HEK293T (cell line): ENCODE measurements around the gene C16orf54.
"Not testable (repeated sequence)": the region's sequence is repeated elsewhere in the genome, so short reads cannot be mapped to it uniquely, and the experiment has no call there.

ENCODE experiments used
- CTCF ChIA-PET: fragments of 350-600 bp; formaldehyde crosslinking; extraction: SDS; loops from one replicate; lab custom pipeline; 2021; ENCODE audit warnings: antibody characterized with exemption, inconsistent platforms; lab: Yijun Ruan, JAX
- POLR2A ChIA-PET: fragments of 350-600 bp; formaldehyde crosslinking; extraction: SDS; loops from one replicate; lab custom pipeline; 2020; ENCODE audit warnings: antibody characterized with exemption, inconsistent platforms; lab: Yijun Ruan, JAX
- DNase-seq: peaks from one replicate; pipeline ENCODE4 v3.0.0; 2012; ENCODE audit warnings: mixed read lengths; ENCODE audit errors: extremely low spot score
- ARNT ChIP-seq: fragments of 450-650 bp; IDR thresholded peaks from 2 replicates; pipeline ENCODE4 v1.6.1; 2017; ENCODE audit warnings: mild to moderate bottlenecking
- BHLHE40 ChIP-seq: fragments of 450-650 bp; IDR thresholded peaks from 2 replicates; pipeline ENCODE4 v1.6.1; 2016; ENCODE audit warnings: mild to moderate bottlenecking, moderate library complexity, borderline replicate concordance
- CTBP1 ChIP-seq: fragments of 450-650 bp; IDR thresholded peaks from 2 replicates; pipeline ENCODE4 v1.6.1; 2016; ENCODE audit warnings: borderline replicate concordance
- ELF4 ChIP-seq: fragments of 450-650 bp; IDR thresholded peaks from 2 replicates; pipeline ENCODE4 v1.6.1; 2017; ENCODE audit warnings: antibody characterized with exemption
- FOXA1 ChIP-seq: fragments of 450-650 bp; IDR thresholded peaks from 2 replicates; pipeline ENCODE4 v1.6.1; 2016; ENCODE audit warnings: mild to moderate bottlenecking
- FOXK2 ChIP-seq: fragments of 450-650 bp; IDR thresholded peaks from 2 replicates; pipeline ENCODE4 v1.6.1; 2016; ENCODE audit warnings: mild to moderate bottlenecking
- FOXM1 ChIP-seq: fragments of 450-650 bp; IDR thresholded peaks from 2 replicates; pipeline ENCODE4 v1.6.1; 2017; ENCODE audit warnings: mild to moderate bottlenecking, borderline replicate concordance
- HDGF ChIP-seq: fragments of 450-650 bp; IDR thresholded peaks from 2 replicates; pipeline ENCODE4 v1.6.1; 2017; ENCODE audit warnings: antibody characterized with exemption, borderline replicate concordance
- L3MBTL2 ChIP-seq: fragments of 450-650 bp; conservative IDR thresholded peaks from 2 replicates; pipeline ENCODE4 v1.6.1; 2016; ENCODE audit warnings: mild to moderate bottlenecking
- LEF1 ChIP-seq: fragments of 450-650 bp; IDR thresholded peaks from 2 replicates; pipeline ENCODE4 v1.6.1; 2017; ENCODE audit warnings: mild to moderate bottlenecking, borderline replicate concordance
- NFRKB ChIP-seq: fragments of 450-650 bp; IDR thresholded peaks from 2 replicates; pipeline ENCODE4 v1.6.1; 2016; ENCODE audit warnings: mild to moderate bottlenecking, moderate library complexity
- SP1 ChIP-seq: fragments of 450-650 bp; IDR thresholded peaks from 2 replicates; pipeline ENCODE4 v1.6.1; 2017
- SUZ12 ChIP-seq: fragments of 450-650 bp; IDR thresholded peaks from 2 replicates; pipeline ENCODE4 v1.6.1; 2016; ENCODE audit warnings: mild to moderate bottlenecking
- TARDBP ChIP-seq: fragments of 450-650 bp; IDR thresholded peaks from 2 replicates; pipeline ENCODE4 v1.6.1; 2016
- ZNF384 ChIP-seq: fragments of 450-650 bp; IDR thresholded peaks from 2 replicates; pipeline ENCODE4 v1.6.1; 2016
- TF ChIP-seq, protein P1 (sequence below): fragments of 450-650 bp; IDR thresholded peaks from 2 replicates; pipeline ENCODE4 v1.6.1; 2016

C16orf54 gene

DNA sequence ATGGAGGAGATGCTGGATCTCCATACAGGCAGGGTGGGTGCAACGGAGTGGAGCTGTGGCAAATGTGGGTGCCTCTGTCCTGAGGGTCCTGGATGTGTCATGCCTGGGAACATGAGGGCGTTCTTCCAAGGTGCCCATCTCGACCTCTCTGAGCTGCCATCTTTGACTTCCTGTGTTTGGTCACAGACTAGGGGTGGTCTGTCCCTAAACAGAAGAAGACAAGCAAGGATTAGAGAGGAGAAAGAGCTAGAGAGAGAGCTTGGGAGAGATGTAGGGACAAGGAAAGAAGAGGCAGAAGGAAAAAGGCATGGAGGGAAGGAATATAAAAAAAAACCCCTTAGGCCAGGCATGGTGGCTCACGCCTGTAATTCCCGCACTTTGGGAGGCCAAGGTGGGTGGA is 28.9 kb upstream of the C16orf54 start:
- DNase-seq, result no peak
- TF ChIP-seq CTBP1 (no peak), L3MBTL2 (no peak), LEF1 (no peak), ELF4 (no peak), ARNT (no peak), NFRKB (no peak), TARDBP (no peak), HDGF (no peak), SP1 (no peak), SUZ12 (no peak), BHLHE40 (no peak)
- TF ChIP-seq, protein P1, sequence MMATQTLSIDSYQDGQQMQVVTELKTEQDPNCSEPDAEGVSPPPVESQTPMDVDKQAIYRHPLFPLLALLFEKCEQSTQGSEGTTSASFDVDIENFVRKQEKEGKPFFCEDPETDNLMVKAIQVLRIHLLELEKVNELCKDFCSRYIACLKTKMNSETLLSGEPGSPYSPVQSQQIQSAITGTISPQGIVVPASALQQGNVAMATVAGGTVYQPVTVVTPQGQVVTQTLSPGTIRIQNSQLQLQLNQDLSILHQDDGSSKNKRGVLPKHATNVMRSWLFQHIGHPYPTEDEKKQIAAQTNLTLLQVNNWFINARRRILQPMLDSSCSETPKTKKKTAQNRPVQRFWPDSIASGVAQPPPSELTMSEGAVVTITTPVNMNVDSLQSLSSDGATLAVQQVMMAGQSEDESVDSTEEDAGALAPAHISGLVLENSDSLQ, result no peak
- ChIA-PET CTCF (no interaction called here), POLR2A (interaction anchor here (1.4 kb wide), 1 partner anchor 15 kb away, joined by 4 read pairs; no protein-coding TSS in a partner anchor)

DNA sequence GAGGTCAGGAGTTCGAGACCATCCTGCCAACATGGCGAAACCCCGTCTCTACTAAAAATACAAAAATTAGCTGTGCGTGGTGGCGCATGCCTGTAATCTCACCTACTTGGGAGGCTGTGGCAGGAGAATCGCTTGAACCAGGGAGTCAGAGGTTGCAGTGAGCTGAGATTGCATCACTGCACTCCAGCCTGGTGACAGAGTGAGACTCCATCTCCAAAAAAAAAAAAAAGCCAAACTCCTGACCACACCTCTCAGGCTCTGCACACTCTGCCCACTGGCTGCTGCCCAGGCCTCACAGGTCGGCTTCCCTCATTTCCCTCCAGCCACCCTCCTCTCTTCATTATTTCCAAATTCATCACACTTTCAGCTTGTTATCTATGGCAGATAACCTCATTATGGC is 26.5 kb upstream of the C16orf54 start:
- CTCF ChIA-PET, DNase-seq: not testable (repeated sequence)
- TF ChIP-seq ZNF384, result 0 out of 2 replicates have a peak, but pooled peaks have one; percentile 26
- POLR2A ChIA-PET, result interaction anchor here (1.1 kb wide), 1 partner anchor 18 kb away, joined by 3 read pairs; the partner anchor contains the start of gene KIF22

DNA sequence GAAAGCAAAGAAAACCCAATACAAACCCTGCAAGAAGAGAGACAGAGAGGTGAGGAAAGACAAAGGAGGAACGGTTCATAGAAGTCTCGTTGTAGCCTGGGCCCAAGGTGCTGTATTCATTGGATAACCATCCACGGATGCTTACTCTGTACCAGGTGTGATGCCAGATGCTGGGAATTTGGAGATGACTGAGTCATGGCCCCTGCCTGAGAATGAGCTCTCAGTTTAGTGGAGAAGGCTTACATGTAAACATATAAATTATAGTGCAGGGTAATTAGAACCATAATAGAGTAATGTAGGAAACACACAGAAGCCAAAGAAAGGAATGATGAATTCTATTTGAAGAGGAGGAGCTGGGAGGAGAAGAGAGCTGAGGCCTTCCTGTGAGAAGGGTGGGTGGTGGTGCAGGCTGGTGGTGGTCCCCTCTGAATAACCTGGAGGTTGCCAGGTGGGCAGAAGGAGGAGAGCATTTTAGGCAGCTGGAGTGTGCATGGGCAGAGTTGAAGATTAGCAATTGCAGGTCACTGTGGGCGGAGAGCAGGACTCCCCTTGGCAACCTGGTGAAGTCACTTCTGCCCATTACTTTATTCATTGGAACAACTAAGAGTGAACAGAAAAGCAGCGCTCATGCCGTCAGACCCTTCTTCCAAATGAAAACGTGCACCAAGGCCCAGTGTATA is 24.6 kb upstream of the C16orf54 start:
- ChIA-PET POLR2A (interaction anchor here (1.0 to 1.1 kb wide), 2 partner anchors 36 to 45 kb away, joined by 3 read pairs; partner anchors contain the start of genes MAZ and PAGR1), CTCF (interaction anchor here (0.6 to 0.8 kb wide), 2 partner anchors 40 to 70 kb away, joined by 3 to 4 read pairs; no protein-coding TSS in a partner anchor)
- no peak for TF ChIP-seq ELF4
- TF ChIP-seq LEF1, result no peak
- TF ChIP-seq FOXK2, result no peak
- TF ChIP-seq ARNT, result no peak
- TF ChIP-seq L3MBTL2, result no peak
- TF ChIP-seq BHLHE40, result no peak
- TF ChIP-seq ZNF384, result no peak
- TF ChIP-seq, protein P1, result no peak
- no peak for TF ChIP-seq SP1
- no peak for DNase-seq

DNA sequence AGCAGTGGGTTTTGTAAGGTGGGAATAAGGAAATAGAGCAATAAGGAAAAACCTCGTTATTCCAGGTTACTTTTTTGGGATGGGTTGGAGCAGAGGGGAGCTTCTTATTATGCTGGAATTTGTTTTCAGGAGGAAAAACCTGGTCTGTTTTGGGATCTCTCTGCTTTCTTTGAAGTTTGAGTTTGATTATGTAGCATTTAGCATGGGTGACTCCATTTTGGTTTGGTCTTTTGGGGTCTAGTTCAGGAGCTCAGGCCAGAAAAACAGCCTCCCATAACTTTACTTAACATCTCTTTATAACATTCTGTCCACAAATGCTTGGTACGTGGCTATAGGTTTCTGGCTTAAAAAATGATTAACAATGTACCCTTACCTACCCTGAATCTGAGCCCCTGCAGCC is 23.7 kb upstream of the C16orf54 start:
- no peak for TF ChIP-seq FOXA1
- TF ChIP-seq HDGF, result no peak
- TF ChIP-seq BHLHE40, result no peak
- no peak for TF ChIP-seq TARDBP
- no peak for TF ChIP-seq ARNT
- no peak for TF ChIP-seq FOXK2
- TF ChIP-seq, protein P1, result no peak
- TF ChIP-seq SUZ12, result no peak
- no peak for TF ChIP-seq ELF4
- TF ChIP-seq ZNF384, result no peak
- TF ChIP-seq CTBP1, result no peak
- no peak for TF ChIP-seq FOXM1
- no peak for TF ChIP-seq L3MBTL2
- no peak for TF ChIP-seq NFRKB
- no peak for TF ChIP-seq SP1
- TF ChIP-seq LEF1, result no peak
- ChIA-PET POLR2A (interaction anchor here (1.1 kb wide), 1 partner anchor 37 kb away, joined by 3 read pairs; the partner anchor contains the start of gene MAZ), CTCF (no interaction called here)
- DNase-seq, result no peak

DNA sequence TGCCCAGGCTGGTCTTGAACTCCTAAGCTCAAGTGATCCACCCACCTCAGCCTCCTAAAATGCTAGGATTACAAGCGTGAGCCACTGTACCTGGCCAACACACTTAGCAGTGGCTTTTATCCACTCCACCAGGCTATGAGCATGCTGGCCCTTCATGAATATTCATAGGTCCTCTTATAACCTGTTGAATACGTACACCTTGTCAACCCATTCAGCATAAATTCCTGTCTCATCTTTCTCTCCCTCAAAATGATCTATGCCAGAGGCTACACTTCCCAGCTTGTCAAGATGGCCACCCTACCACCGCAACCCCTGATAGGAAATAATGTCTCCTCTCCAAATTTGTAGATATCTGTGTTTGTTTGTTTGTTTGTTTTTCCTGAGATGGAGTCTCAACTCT is 21.3 kb upstream of the C16orf54 start:
- CTCF ChIA-PET, result interaction anchor here (0.7 kb wide), 1 partner anchor 868 kb away, joined by 3 read pairs; no protein-coding TSS in a partner anchor
- no peak for DNase-seq
- POLR2A ChIA-PET, result interaction anchor here (0.8 to 1.2 kb wide), 3 partner anchors 9 to 23 kb away, joined by 3 to 5 read pairs (median 4); partner anchors contain the start of gene KIF22
- TF ChIP-seq, protein P1, result no peak
- TF ChIP-seq HDGF, result no peak
- no peak for TF ChIP-seq LEF1
- no peak for TF ChIP-seq TARDBP
- TF ChIP-seq L3MBTL2, result no peak

DNA sequence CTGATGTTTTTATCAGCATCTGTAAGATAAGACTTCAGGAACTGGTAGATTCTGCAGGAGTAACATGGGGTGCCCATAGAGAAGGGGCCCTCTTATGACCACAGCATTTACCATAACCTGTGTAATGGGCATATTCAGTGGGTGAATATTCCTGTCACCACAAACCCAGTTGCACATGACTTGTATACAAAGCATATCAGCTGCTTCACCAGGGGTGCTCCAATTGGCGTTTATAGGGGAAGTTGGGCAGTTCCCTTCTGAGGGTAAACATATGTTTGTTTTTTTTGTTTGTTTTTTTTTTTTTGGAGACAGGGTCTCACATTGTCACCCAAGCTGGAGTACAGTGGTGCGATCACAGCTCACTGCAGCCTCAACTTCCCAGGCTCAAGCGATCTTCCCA is 20.8 kb upstream of the C16orf54 start:
- ChIA-PET CTCF (no interaction called here), POLR2A (interaction anchor here (1.2 kb wide), 1 partner anchor 23 kb away, joined by 4 read pairs; the partner anchor contains the start of gene KIF22)
- TF ChIP-seq SUZ12, result no peak
- no peak for TF ChIP-seq ZNF384
- TF ChIP-seq NFRKB, result no peak
- TF ChIP-seq, protein P1, result no peak
- no peak for TF ChIP-seq BHLHE40
- no peak for TF ChIP-seq FOXM1
- TF ChIP-seq HDGF, result no peak
- TF ChIP-seq CTBP1, result no peak
- TF ChIP-seq ARNT, result no peak
- no peak for TF ChIP-seq L3MBTL2
- TF ChIP-seq SP1, result no peak
- no peak for TF ChIP-seq FOXA1
- no peak for TF ChIP-seq TARDBP
- TF ChIP-seq FOXK2, result no peak
- no peak for DNase-seq
